PC-3 (cell line): ENCODE measurements around the gene TRIM66. TPM values are rescaled to one million over a fixed set of nuclear protein-coding genes. Genes with fewer than 3 reads are reported as not detected.

ENCODE experiments used
- ATAC-seq: fragments of 200-7000 bp; cut with Tn5 transposase; 2 replicates; pipeline ENCODE4 v1.9.1; 2020; ENCODE audit warnings: mild to moderate bottlenecking, moderate library complexity
- BruUV-seq: library from RNA; stranded (reverse); fragments of 400-500 nt; replicated peaks from 2 replicates; lab custom pipeline; 2021; lab: Mats Ljungman, UMichigan
- CTCF ChIA-PET: fragments of 300-600 bp; sonication (Branson Sonifier 250); formaldehyde crosslinking; loops from one replicate; lab custom pipeline; 2022; ENCODE audit warnings: antibody characterized with exemption; lab: Charles Lee
- POLR2A ChIA-PET: fragments of 300-600 bp; sonication (Branson Sonifier 250); formaldehyde crosslinking; loops from one replicate; lab custom pipeline; 2022; ENCODE audit warnings: antibody characterized with exemption; ENCODE audit not compliant: unreplicated experiment; lab: Charles Lee
- DNase-seq: peaks from one replicate; pipeline ENCODE4 v3.0.0-alpha.2; 2015
- H2AFZ ChIP-seq: fragments of 300-600 bp; sonication (generic); 2 replicates; pipeline ENCODE4 v1.6.0; 2016; ENCODE audit warnings: antibody characterized with exemption, low read length
- H3F3A ChIP-seq: fragments of 300-600 bp; sonication (generic); one replicate; pipeline ENCODE4 v1.6.0; 2017; ENCODE audit warnings: antibody characterized with exemption, low read length, control low read depth, mild to moderate bottlenecking; ENCODE audit not compliant: unreplicated experiment
- H3K27ac ChIP-seq: fragments of 300-600 bp; sonication (generic); 2 replicates; pipeline ENCODE4 v1.5.1; 2016; ENCODE audit warnings: mild to moderate bottlenecking, low read length
- H3K27me3 ChIP-seq: fragments of 300-600 bp; sonication (generic); 2 replicates; pipeline ENCODE4 v1.6.1; 2016; ENCODE audit warnings: low read length, mixed read lengths
- H3K36me3 ChIP-seq: fragments of 300-600 bp; sonication (generic); 2 replicates; pipeline ENCODE4 v1.6.1; 2016; ENCODE audit warnings: low read depth, mixed run types, low read length, mixed read lengths
- H3K4me1 ChIP-seq: fragments of 300-600 bp; sonication (generic); 2 replicates; pipeline ENCODE4 v1.5.1; 2016; ENCODE audit warnings: low read length; ENCODE audit not compliant: insufficient read depth
- H3K4me2 ChIP-seq: fragments of 300-600 bp; sonication (generic); 2 replicates; pipeline ENCODE4 v1.6.0; 2016; ENCODE audit warnings: low read length
- H3K4me3 ChIP-seq: fragments of 300-600 bp; sonication (generic); 2 replicates; pipeline ENCODE4 v1.5.1; 2016; ENCODE audit warnings: mild to moderate bottlenecking, low read length, mixed read lengths
- H3K79me2 ChIP-seq: fragments of 300-600 bp; sonication (generic); 2 replicates; pipeline ENCODE4 v1.6.1; 2017; ENCODE audit warnings: low read length, mixed read lengths
- H3K9ac ChIP-seq: fragments of 300-600 bp; sonication (generic); 2 replicates; pipeline ENCODE4 v1.6.0; 2016; ENCODE audit warnings: mild to moderate bottlenecking, low read length
- H3K9me2 ChIP-seq: fragments of 300-600 bp; sonication (generic); replicated peaks from 2 replicates; pipeline ENCODE4 v1.6.1; 2016; ENCODE audit warnings: mixed run types, low read length, mixed read lengths
- H3K9me3 ChIP-seq: fragments of 300-600 bp; sonication (generic); 2 replicates; pipeline ENCODE4 v1.6.1; 2016; ENCODE audit warnings: low read length, mixed read lengths
- H4K20me1 ChIP-seq: fragments of 300-600 bp; sonication (generic); 2 replicates; pipeline ENCODE4 v1.6.1; 2016; ENCODE audit warnings: low read length, mixed read lengths
- CTCF ChIP-seq: fragments of 300-600 bp; sonication (generic); conservative IDR thresholded peaks from 2 replicates; pipeline ENCODE4 v1.5.1; 2017; ENCODE audit warnings: antibody characterized with exemption, low read depth, mild to moderate bottlenecking, low read length
- EZH2 ChIP-seq: fragments of 300-600 bp; sonication (generic); IDR thresholded peaks from one replicate; pipeline ENCODE4 v1.6.1; 2017; ENCODE audit warnings: antibody characterized with exemption, mild to moderate bottlenecking, low read length; ENCODE audit not compliant: unreplicated experiment
- EZH2phosphoT487 ChIP-seq: fragments of 300-600 bp; sonication (generic); IDR thresholded peaks from 2 replicates; pipeline ENCODE4 v1.6.1; 2018; ENCODE audit warnings: mild to moderate bottlenecking, antibody characterized with exemption, low read length, borderline replicate concordance
- intact Hi-C: fragments of 100-400 bp; cut with micrococcal nuclease; formaldehyde crosslinking; loops from 2 replicates; pipeline ENCODE4 v1.9.0; 2023
- total RNA-seq: library from RNA; depleted of rRNA; stranded (reverse); fragments of >200 nt; gene quantifications from 2 replicates; pipeline ENCODE4 v1.2.3, GENCODE V29; 2014

The TRIM66 gene
- total RNA-seq, 1 experiment from 2014 or later = 5.5 TPM

GRCh38 chr11:8714622-8715225, 32.3 kb upstream of the TRIM66 start:
- Histone ChIP-seq H3K79me2 (0 out of 2 replicates have a peak, but pooled peaks cover 5% of the 10 kb centered on the region), H3F3A (peaks cover 8% of the 10 kb centered on the region), H3K4me2 (no peak overlapping the region), H3K9me3 (no peaks in the 10 kb centered on the region), H3K9me2 (no peaks in the 10 kb centered on the region), H4K20me1 (no peaks in the 10 kb centered on the region), H3K27me3 (no peaks in the 10 kb centered on the region), H3K36me3 (no peaks in the 10 kb centered on the region), H3K27ac (no peak overlapping the region), H3K4me3 (no peak overlapping the region), H3K4me1 (peaks cover 30% of the 10 kb centered on the region), H3K9ac (no peak overlapping the region), H2AFZ (no peak overlapping the region)
- CTCF ChIA-PET = no interaction called here
- ATAC-seq (no peak), DNase-seq (no peak)
- POLR2A ChIA-PET = interaction anchor here (0.6 kb wide), 1 partner anchor 15 kb away, joined by 3 read pairs; no protein-coding TSS in a partner anchor
- TF ChIP-seq EZH2 (no peak), CTCF (no peak), EZH2phosphoT487 (no peak)
- BruUV-seq = no TSS peak
- intact Hi-C loops = no loop called here

GRCh38 chr11:8713760-8714454, 31.4 kb upstream of the TRIM66 start:
- no TSS peak for BruUV-seq
- no peak for DNase-seq
- peaks cover 5% of the 10 kb centered on the region for H3F3A ChIP-seq
- H3K79me2 ChIP-seq = 0 out of 2 replicates have a peak, but pooled peaks cover 5% of the 10 kb centered on the region
- ChIA-PET CTCF (no interaction called here), POLR2A (interaction anchor here (0.6 kb wide), 1 partner anchor 14 kb away, joined by 3 read pairs; no protein-coding TSS in a partner anchor)
- ATAC-seq = no peak
- no peaks in the 10 kb centered on the region for H3K27me3 ChIP-seq
- H4K20me1 ChIP-seq = no peaks in the 10 kb centered on the region
- H3K4me3 ChIP-seq = no peak overlapping the region
- H3K4me2 ChIP-seq = no peak overlapping the region
- H3K9me2 ChIP-seq = no peaks in the 10 kb centered on the region
- H3K9me3 ChIP-seq = no peaks in the 10 kb centered on the region
- no peak overlapping the region for H3K27ac ChIP-seq
- no peak overlapping the region for H3K9ac ChIP-seq
- H3K36me3 ChIP-seq = no peaks in the 10 kb centered on the region
- H2AFZ ChIP-seq = no peak overlapping the region
- H3K4me1 ChIP-seq = peaks cover 24% of the 10 kb centered on the region
- TF ChIP-seq EZH2phosphoT487 (no peak), EZH2 (no peak), CTCF (no peak)
- intact Hi-C loops = no loop called here

- peaks cover 12% of the 10 kb centered on the region for H3K4me1 ChIP-seq
- H3K9me2 ChIP-seq = no peaks in the 10 kb centered on the region
- no peaks in the 10 kb centered on the region for H3K27me3 ChIP-seq
- DNase-seq (no peak), ATAC-seq (no peak)
- CTCF ChIA-PET = no interaction called here
- TF ChIP-seq EZH2 = no peak
- no peak for TF ChIP-seq CTCF
- TF ChIP-seq EZH2phosphoT487 = no peak
- H3K9ac ChIP-seq = no peak overlapping the region
- no peak overlapping the region for H3K4me3 ChIP-seq
- peaks cover 5% of the 10 kb centered on the region for H3F3A ChIP-seq
- BruUV-seq = no TSS peak
- H2AFZ ChIP-seq = no peak overlapping the region
- no peaks in the 10 kb centered on the region for H4K20me1 ChIP-seq
- H3K27ac ChIP-seq = no peak overlapping the region
- intact Hi-C loops = no loop called here
- POLR2A ChIA-PET = no interaction called here
- H3K36me3 ChIP-seq = no peaks in the 10 kb centered on the region
- H3K4me2 ChIP-seq = no peak overlapping the region
- H3K9me3 ChIP-seq = no peaks in the 10 kb centered on the region
- 0 out of 2 replicates have a peak, but pooled peaks cover 5% of the 10 kb centered on the region for H3K79me2 ChIP-seq
Observed at GRCh38 chr11:8712506-8712905, 30.0 kb upstream of the TRIM66 start.
